Measurements from ENCODE around the gene CHST1. TPM values are rescaled to one million over a fixed set of nuclear protein-coding genes. Genes with fewer than 3 reads are reported as not detected.

The CHST1 gene, protein sequence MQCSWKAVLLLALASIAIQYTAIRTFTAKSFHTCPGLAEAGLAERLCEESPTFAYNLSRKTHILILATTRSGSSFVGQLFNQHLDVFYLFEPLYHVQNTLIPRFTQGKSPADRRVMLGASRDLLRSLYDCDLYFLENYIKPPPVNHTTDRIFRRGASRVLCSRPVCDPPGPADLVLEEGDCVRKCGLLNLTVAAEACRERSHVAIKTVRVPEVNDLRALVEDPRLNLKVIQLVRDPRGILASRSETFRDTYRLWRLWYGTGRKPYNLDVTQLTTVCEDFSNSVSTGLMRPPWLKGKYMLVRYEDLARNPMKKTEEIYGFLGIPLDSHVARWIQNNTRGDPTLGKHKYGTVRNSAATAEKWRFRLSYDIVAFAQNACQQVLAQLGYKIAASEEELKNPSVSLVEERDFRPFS
- 2.5 TPM for total RNA-seq
- long read RNA-seq, partial matches to known transcripts: 0 of 7 reads
- long read RNA-seq, other reads (novel, unspliced or antisense): 4 of 7 reads

- peak; percentile 93 for ATAC-seq
- peak; percentile 82 for DNase-seq
Observed at GRCh38 chr11:45665206-45665932, at the start of gene CHST1. Gene CHST1, minus strand, starts transcription at chr11:45665622. Its CDS starts 14,699 bp downstream, at chr11:45650923.

GRCh38 chr11:45713573-45713972, 48.2 kb upstream of the CHST1 start:
- ATAC-seq (no peak), DNase-seq (no peak)
- intact Hi-C loops (cut with micrococcal nuclease): no loop called here

More at GRCh38 chr11:45665206-45665932, at the start of gene CHST1:
- intact Hi-C loops (cut with micrococcal nuclease): no loop called here

DNA sequence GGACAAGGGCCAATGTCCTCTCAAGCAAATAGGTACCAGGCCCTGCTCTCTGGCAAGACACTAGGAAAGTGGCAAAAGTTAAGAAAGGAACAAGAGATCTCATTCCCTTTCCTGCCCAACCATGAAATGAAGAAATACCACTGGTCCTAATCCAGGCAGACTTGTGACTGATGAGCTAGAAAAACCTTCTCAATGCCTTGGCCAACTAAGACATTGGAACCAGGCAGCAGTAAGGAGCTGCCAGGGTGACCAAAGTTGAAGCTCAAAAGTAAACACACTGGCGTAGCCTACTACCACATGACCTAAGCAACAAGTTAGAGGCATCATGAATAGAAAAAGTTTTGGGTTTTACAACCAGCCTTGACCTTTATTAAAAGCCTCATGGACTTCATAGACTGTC, 45.1 kb upstream of the CHST1 start:
- intact Hi-C loops (cut with micrococcal nuclease): no loop called here
- no peak for ATAC-seq
- no peak for DNase-seq

DNA sequence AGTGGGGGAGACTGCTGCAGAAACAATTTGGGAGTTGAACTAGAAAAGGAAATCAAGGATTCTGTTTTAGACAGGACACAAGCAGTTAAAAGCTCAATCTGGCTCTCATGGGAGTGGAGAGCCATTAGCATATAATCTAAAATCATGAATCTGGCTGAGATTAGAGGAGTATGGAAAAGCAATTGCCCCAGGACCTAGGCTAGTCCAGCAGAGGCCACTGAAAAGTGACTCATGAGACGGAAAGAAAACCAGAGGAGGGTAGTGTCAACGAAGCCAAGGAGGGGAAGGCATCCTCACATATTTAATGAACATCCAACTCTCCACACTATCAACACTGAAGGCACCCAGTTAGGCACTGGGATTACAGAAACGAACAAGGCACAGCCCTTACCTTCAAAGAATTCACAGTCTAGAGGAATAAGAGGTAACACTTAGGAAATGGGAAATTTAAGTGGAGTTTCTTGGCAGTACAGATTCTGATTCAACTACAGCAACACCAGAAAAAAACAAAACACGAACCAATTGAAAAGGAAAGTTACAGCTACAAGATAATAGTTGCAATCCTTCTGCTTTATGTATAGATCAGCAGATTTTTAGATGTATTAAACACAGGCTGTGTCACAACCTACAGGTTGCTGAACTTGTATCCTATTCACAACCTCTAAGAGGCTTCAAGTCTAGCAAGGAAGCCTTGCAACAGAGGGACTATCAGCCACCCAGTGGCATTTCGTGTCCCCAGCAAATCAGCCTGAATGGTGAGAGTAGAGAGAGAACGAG, 43.7 kb upstream of the CHST1 start:
- ATAC-seq: no peak
- no peak for DNase-seq
- intact Hi-C loops (cut with micrococcal nuclease): no loop called here

GRCh38 chr11:45704635-45705034, 39.2 kb upstream of the CHST1 start:
- intact Hi-C loops (cut with micrococcal nuclease): no loop called here
- ATAC-seq (no peak), DNase-seq (no peak)

- DNase-seq (no peak), ATAC-seq (no peak)
- intact Hi-C loops (cut with micrococcal nuclease): no loop called here
Observed at GRCh38 chr11:45704133-45704532, 38.7 kb upstream of the CHST1 start.

- ATAC-seq (no peak), DNase-seq (no peak)
- intact Hi-C loops (cut with micrococcal nuclease): no loop called here
Observed at GRCh38 chr11:45702511-45702910, 37.1 kb upstream of the CHST1 start.

GRCh38 chr11:45698777-45699497, 33.5 kb upstream of the CHST1 start:
- ATAC-seq: no peak
- no peak for DNase-seq
- intact Hi-C loops (cut with micrococcal nuclease): no loop called here

GRCh38 chr11:45692808-45693453, 27.5 kb upstream of the CHST1 start:
- no peak for ATAC-seq
- DNase-seq: no peak
- intact Hi-C loops (cut with micrococcal nuclease): no loop called here

GRCh38 chr11:45688472-45689033, 23.1 kb upstream of the CHST1 start:
- ATAC-seq (no peak), DNase-seq (no peak)
- intact Hi-C loops (cut with micrococcal nuclease): no loop called here

GRCh38 chr11:45687836-45688235, 22.4 kb upstream of the CHST1 start:
- DNase-seq (no peak), ATAC-seq (peak; percentile 23)
- intact Hi-C loops (cut with micrococcal nuclease): no loop called here

DNA sequence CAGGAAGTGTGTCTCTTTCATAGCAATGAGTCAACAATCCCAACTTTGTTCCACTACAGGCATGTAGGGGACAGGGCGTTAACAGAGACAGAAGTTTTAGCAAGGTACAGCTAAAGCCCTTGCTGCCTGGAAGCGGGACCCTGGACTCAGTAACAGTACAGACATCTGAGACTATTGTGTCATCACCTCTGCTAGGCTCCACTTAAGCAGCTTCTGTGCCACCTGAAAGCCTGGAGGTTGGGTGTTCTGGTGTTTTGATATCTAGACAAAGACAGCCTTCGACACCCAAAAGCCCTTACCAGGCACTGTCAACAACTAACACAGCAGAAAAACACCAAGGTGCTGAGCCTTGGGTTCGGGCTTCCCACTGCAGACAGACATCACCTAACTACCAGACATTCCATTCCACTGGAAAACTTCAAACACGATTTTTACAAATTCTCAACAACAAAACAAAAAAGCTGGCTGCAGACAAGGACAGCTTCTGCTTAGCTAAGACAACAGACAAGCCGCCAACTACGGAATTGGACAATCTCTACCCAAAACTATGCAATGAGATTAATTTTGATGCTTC, 20.6 kb upstream of the CHST1 start:
- no peak for ATAC-seq
- intact Hi-C loops (cut with micrococcal nuclease): no loop called here
- no peak for DNase-seq

- intact Hi-C loops (cut with micrococcal nuclease): no loop called here
- ATAC-seq: no peak
- DNase-seq: no peak
Observed at GRCh38 chr11:45684440-45684839, 19.0 kb upstream of the CHST1 start.

DNA sequence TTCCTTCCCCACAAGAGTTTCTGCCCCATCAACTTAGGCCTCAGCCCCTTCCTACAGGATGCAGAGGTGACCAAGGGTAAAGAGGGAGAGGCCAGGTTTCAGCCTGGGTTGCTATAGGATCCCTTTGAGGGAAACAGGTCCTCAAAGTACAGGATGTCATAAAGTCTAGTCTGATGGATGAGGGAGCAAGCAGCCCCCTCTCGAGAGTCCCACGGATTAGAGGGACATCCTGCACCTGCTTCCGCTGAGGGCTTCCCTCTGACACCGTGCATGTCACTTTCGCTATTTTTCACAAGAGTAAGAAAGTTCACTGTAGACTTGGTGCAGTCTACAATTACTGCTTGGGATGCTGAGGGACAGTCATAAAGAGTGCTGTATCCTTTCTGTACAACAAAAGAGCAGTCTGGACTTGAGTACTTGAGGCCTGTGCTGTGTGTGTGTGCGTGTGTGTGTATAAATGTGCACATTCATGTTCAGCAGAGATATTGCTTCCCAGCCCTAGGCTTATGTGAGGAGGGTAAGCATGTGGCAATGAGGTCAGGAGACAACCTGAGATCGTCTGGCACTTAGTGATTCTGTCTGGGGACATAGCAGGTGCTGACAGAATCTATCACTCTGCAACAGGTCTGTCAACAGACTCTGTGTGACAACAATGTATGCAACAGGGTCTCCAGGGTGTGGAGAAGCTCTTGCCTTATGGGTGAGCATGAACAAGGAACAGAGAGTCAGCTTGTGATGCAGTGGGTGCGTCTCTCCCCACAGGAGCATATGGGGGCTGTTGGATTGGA, 18.0 kb upstream of the CHST1 start:
- DNase-seq (no peak), ATAC-seq (no peak)
- intact Hi-C loops (cut with micrococcal nuclease): no loop called here

- ATAC-seq (no peak), DNase-seq (no peak)
- intact Hi-C loops (cut with micrococcal nuclease): no loop called here
Observed at GRCh38 chr11:45679806-45680205, 14.4 kb upstream of the CHST1 start.

DNA sequence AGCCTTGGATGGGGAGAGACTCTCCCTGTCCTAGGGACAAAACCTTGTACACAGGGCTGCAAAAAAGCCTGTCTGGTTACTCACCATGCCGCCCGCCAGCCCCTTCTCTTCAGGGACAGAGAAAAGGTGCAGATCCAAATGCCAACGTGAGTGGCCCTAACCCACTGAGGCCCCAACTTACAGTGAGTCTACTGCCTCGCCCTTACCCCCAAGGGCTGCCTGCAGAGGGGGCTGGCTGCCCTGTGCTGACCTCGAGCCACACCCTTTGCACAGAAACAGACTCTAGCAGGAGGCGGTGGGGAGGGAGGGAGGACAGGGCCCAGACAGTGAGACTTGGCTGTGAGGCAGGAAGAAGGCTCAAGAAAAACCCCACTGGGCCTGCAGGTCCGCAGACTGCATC, 13.6 kb upstream of the CHST1 start:
- no peak for DNase-seq
- no peak for ATAC-seq
- intact Hi-C loops (cut with micrococcal nuclease): no loop called here

GRCh38 chr11:45677770-45678512, 12.5 kb upstream of the CHST1 start:
- intact Hi-C loops (cut with micrococcal nuclease): no loop called here
- DNase-seq (no peak), ATAC-seq (no peak)
